Nephron progenitor cell (in vitro differentiated cells): ENCODE data around the gene RBM19.

ENCODE experiments used
- DNase-seq: peaks from one replicate; pipeline ENCODE4 v3.0.0; 2021
- H3K27ac Mint-ChIP-seq: 2 replicates; pipeline ENCODE4 v1.8.0; 2021; ENCODE audit warnings: mild to moderate bottlenecking, moderate library complexity, mixed read lengths
- H3K27me3 Mint-ChIP-seq: 2 replicates; pipeline ENCODE4 v1.8.0; 2021; ENCODE audit warnings: mild to moderate bottlenecking, low read depth, mixed read lengths; ENCODE audit not compliant: poor library complexity
- H3K36me3 Mint-ChIP-seq: 2 replicates; pipeline ENCODE4 v1.8.0; 2021; ENCODE audit warnings: low read depth, mixed read lengths
- H3K4me1 Mint-ChIP-seq: 2 replicates; pipeline ENCODE4 v1.8.0; 2021; ENCODE audit warnings: mixed read lengths
- H3K4me3 Mint-ChIP-seq: 2 replicates; pipeline ENCODE4 v1.8.0; 2021; ENCODE audit warnings: mild to moderate bottlenecking, moderate library complexity, mixed read lengths
- H3K9me3 Mint-ChIP-seq: 2 replicates; pipeline ENCODE4 v1.8.0; 2021; ENCODE audit warnings: mild to moderate bottlenecking, moderate library complexity, mixed read lengths
- CTCF ChIP-seq: fragments of 200-600 bp; sonication (generic); IDR thresholded peaks from 2 replicates; pipeline ENCODE4 v1.5.0; 2021; ENCODE audit warnings: antibody characterized with exemption

The RBM19 gene

GRCh38 chr12:113978080-113978479, 12.0 kb upstream of the RBM19 start:
- no peak for DNase-seq
- Mint-ChIP-seq H3K27ac (no peak overlapping the region), H3K27me3 (peaks cover 84% of the 10 kb centered on the region), H3K36me3 (no peaks in the 10 kb centered on the region), H3K4me1 (peaks cover 5% of the 10 kb centered on the region), H3K4me3 (no peak overlapping the region), H3K9me3 (no peaks in the 10 kb centered on the region)
- TF ChIP-seq CTCF, result no peak

- Mint-ChIP-seq H3K9me3 (no peaks in the 10 kb centered on the region), H3K4me1 (no peaks in the 10 kb centered on the region), H3K36me3 (no peaks in the 10 kb centered on the region), H3K27me3 (peaks cover 92% of the 10 kb centered on the region), H3K4me3 (no peak overlapping the region), H3K27ac (no peak overlapping the region)
- TF ChIP-seq CTCF, result no peak
- DNase-seq, result no peak
Observed at GRCh38 chr12:113974006-113974405, 7.9 kb upstream of the RBM19 start.

GRCh38 chr12:113973109-113973904, 7.2 kb upstream of the RBM19 start:
- H3K27me3 Mint-ChIP-seq, result peaks cover 92% of the 10 kb centered on the region
- TF ChIP-seq CTCF, result no peak
- no peaks in the 10 kb centered on the region for H3K9me3 Mint-ChIP-seq
- no peak overlapping the region for H3K27ac Mint-ChIP-seq
- no peaks in the 10 kb centered on the region for H3K4me1 Mint-ChIP-seq
- no peak overlapping the region for H3K4me3 Mint-ChIP-seq
- no peak for DNase-seq
- H3K36me3 Mint-ChIP-seq, result no peaks in the 10 kb centered on the region

GRCh38 chr12:113971392-113971791, 5.3 kb upstream of the RBM19 start:
- no peak for TF ChIP-seq CTCF
- Mint-ChIP-seq H3K36me3 (no peaks in the 10 kb centered on the region), H3K27ac (no peak overlapping the region), H3K4me1 (no peaks in the 10 kb centered on the region), H3K27me3 (peaks cover 94% of the 10 kb centered on the region), H3K4me3 (no peak overlapping the region), H3K9me3 (no peaks in the 10 kb centered on the region)
- DNase-seq, result no peak

GRCh38 chr12:113970211-113970610, 4.1 kb upstream of the RBM19 start:
- Mint-ChIP-seq H3K4me1 (peaks cover 10% of the 10 kb centered on the region), H3K9me3 (no peaks in the 10 kb centered on the region), H3K27me3 (peaks cover 83% of the 10 kb centered on the region), H3K36me3 (no peaks in the 10 kb centered on the region), H3K27ac (no peak overlapping the region), H3K4me3 (no peak overlapping the region)
- TF ChIP-seq CTCF, result no peak
- DNase-seq, result no peak

GRCh38 chr12:113967368-113967767, 1.2 kb upstream of the RBM19 start:
- Mint-ChIP-seq H3K4me1 (peaks cover 22% of the 10 kb centered on the region), H3K36me3 (peaks cover 1% of the 10 kb centered on the region), H3K4me3 (peak overlapping the region; percentile 99), H3K27me3 (peaks cover 55% of the 10 kb centered on the region), H3K27ac (no peak overlapping the region), H3K9me3 (no peaks in the 10 kb centered on the region)
- no peak for DNase-seq
- TF ChIP-seq CTCF, result no peak
